Activated CD8-positive, alpha-beta T cell treated with anti-CD3 and anti-CD28 coated beads, Interleukin-2, amount 10 ng/mL, durations not matched to agents 7 days and 5 days (primary cell): Measurements from ENCODE around the gene CALHM1. TPM values are rescaled to one million over a fixed set of nuclear protein-coding genes. Genes with fewer than 3 reads are reported as not detected.
A peak's percentile ranks its signal among the peaks of the same experiment; 100 is the strongest.

ENCODE experiments used
- ATAC-seq: fragments of 150-1000 bp; cut with Tn5 transposase; one replicate; pipeline ENCODE4 v1.10.0; 2021; ENCODE audit warnings: moderate library complexity
- CTCF ChIA-PET: fragments of 350-600 bp; sonication (Branson Sonifier 250); formaldehyde crosslinking; loops from one replicate; lab custom pipeline; 2021; ENCODE audit warnings: antibody characterized with exemption; lab: Charles Lee
- POLR2A ChIA-PET: fragments of 350-600 bp; sonication (Branson Sonifier 250); formaldehyde crosslinking; loops from one replicate; lab custom pipeline; 2021; ENCODE audit warnings: antibody characterized with exemption; lab: Charles Lee
- DNase-seq: peaks from one replicate; pipeline ENCODE4 v3.0.0-alpha.2; 2020
- H3K27ac Mint-ChIP-seq: one replicate; pipeline ENCODE4 v1.8.0; 2021; ENCODE audit warnings: mild to moderate bottlenecking, mixed read lengths
- H3K27me3 Mint-ChIP-seq: one replicate; pipeline ENCODE4 v1.8.0; 2021; ENCODE audit warnings: low read depth, mixed read lengths
- H3K36me3 Mint-ChIP-seq: one replicate; pipeline ENCODE4 v1.8.0; 2021; ENCODE audit warnings: low read depth, mixed read lengths
- H3K4me1 Mint-ChIP-seq: one replicate; pipeline ENCODE4 v1.8.0; 2021; ENCODE audit warnings: low read depth, mixed read lengths
- H3K4me3 Mint-ChIP-seq: one replicate; pipeline ENCODE4 v1.8.0; 2021; ENCODE audit warnings: mild to moderate bottlenecking, mixed read lengths
- H3K9me3 Mint-ChIP-seq: one replicate; pipeline ENCODE4 v1.8.0; 2022; ENCODE audit warnings: mixed read lengths; ENCODE audit not compliant: insufficient read depth
- total RNA-seq, 2 experiments: library from RNA; stranded (reverse); gene quantifications; one replicate each; pipeline ENCODE4 v1.2.3, GENCODE V29; 2021

The CALHM1 gene
- total RNA-seq, 2 experiments from 2014 or later, result 1.8 TPM

- POLR2A ChIA-PET, result interaction anchor here (2.0 kb wide), 1 partner anchor 30 kb away, joined by 8 read pairs; the partner anchor contains the start of gene CALHM2
- Mint-ChIP-seq H3K4me3 (no peak overlapping the region), H3K27ac (peak overlapping the region; percentile 30), H3K27me3 (peaks cover 3% of the 10 kb centered on the region), H3K36me3 (no peaks in the 10 kb centered on the region), H3K4me1 (peaks cover 34% of the 10 kb centered on the region), H3K9me3 (no peaks in the 10 kb centered on the region)
- peak; percentile 89 for ATAC-seq
- CTCF ChIA-PET, result interaction anchor here (1.0 to 5.3 kb wide), 7 partner anchors 10 to 94 kb away, joined by 3 to 148 read pairs (median 11); partner anchors contain the start of gene CALHM2
- DNase-seq, result peak; percentile 75
Measured at GRCh38 chr10:103481974-103482531, 23.4 kb upstream of the CALHM1 start.

- H3K36me3 Mint-ChIP-seq, result no peaks in the 10 kb centered on the region
- H3K27ac Mint-ChIP-seq, result peak overlapping the region; percentile 15
- no peaks in the 10 kb centered on the region for H3K9me3 Mint-ChIP-seq
- H3K27me3 Mint-ChIP-seq, result no peaks in the 10 kb centered on the region
- no peak overlapping the region for H3K4me3 Mint-ChIP-seq
- POLR2A ChIA-PET, result interaction anchor here (2.0 kb wide), 1 partner anchor 28 kb away, joined by 8 read pairs; the partner anchor contains the start of gene CALHM2
- ATAC-seq (no peak), DNase-seq (no peak)
- peaks cover 46% of the 10 kb centered on the region for H3K4me1 Mint-ChIP-seq
- CTCF ChIA-PET, result interaction anchor here (0.8 to 2.3 kb wide), 12 partner anchors 8 to 146 kb away, joined by 3 to 34 read pairs (median 3); partner anchors contain the start of genes CALHM1 and CALHM2
Measured at GRCh38 chr10:103480521-103480920, 21.8 kb upstream of the CALHM1 start.

DNA sequence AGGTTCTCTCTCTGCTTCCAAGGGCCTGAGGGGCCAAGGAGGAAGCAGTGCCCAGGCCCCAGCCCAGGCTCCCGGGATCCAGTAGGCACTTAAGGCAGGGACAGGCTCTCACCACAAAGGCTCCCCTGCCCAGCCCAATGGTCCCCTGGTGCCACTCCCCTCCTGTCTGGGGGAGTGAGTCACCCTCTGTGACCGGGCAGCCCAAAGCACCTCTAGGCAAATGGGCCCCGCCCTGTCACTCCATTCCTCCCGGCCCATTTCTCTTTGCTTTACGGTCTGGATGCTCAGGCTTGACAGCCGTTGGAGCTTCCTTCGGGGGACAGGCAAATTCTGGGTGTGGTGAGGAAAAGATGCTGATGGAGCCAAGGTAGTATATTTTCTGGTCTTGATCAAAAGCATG lies 20.4 kb upstream of the CALHM1 start, which contains the start of gene CALHM3:
TSS of gene CALHM3 (minus strand) at position 106 of the 400 bp plus-strand sequence. CDS start 208 bp downstream, outside the sequence.
- ATAC-seq (no peak), DNase-seq (no peak)
- no peaks in the 10 kb centered on the region for H3K27me3 Mint-ChIP-seq
- H3K9me3 Mint-ChIP-seq, result no peaks in the 10 kb centered on the region
- POLR2A ChIA-PET, result no interaction called here
- peak within 1 kb of the TSS; percentile 48 for H3K27ac Mint-ChIP-seq
- no peaks in the 10 kb centered on the region for H3K36me3 Mint-ChIP-seq
- CTCF ChIA-PET, result no interaction called here
- H3K4me3 Mint-ChIP-seq, result no peak within 1 kb of the TSS
- H3K4me1 Mint-ChIP-seq, result peaks cover 55% of the 10 kb centered on the region

DNA sequence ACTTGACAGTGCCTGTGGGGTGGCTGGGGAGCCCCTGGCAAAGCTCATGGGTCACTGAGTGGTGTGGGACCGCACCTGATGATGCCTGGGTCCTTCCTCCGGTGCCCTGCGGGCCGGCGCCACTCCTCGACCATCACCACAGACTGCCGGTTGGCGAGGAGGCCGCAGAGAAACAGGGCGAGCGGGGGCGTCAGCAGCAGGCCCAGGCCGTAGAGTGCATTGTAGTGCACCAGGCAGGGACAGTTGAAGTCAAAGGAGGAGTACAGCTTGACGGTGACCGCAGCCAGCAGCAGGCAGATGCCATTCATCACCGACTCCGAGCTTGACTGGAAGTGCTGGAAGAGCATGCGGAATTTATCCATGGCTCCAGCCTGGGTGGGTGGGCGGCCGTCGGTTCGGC lies 20.0 kb upstream of the CALHM1 start:
- Mint-ChIP-seq H3K36me3 (no peaks in the 10 kb centered on the region), H3K9me3 (no peaks in the 10 kb centered on the region), H3K4me3 (no peak overlapping the region), H3K27me3 (no peaks in the 10 kb centered on the region), H3K27ac (no peak overlapping the region), H3K4me1 (peaks cover 58% of the 10 kb centered on the region)
- DNase-seq, result no peak
- CTCF ChIA-PET, result interaction anchor here (4.5 to 5.4 kb wide), 2 partner anchors 27 to 61 kb away, joined by 51 to 54 read pairs; partner anchors contain the start of gene CALHM2
- POLR2A ChIA-PET, result no interaction called here
- ATAC-seq, result no peak

DNA sequence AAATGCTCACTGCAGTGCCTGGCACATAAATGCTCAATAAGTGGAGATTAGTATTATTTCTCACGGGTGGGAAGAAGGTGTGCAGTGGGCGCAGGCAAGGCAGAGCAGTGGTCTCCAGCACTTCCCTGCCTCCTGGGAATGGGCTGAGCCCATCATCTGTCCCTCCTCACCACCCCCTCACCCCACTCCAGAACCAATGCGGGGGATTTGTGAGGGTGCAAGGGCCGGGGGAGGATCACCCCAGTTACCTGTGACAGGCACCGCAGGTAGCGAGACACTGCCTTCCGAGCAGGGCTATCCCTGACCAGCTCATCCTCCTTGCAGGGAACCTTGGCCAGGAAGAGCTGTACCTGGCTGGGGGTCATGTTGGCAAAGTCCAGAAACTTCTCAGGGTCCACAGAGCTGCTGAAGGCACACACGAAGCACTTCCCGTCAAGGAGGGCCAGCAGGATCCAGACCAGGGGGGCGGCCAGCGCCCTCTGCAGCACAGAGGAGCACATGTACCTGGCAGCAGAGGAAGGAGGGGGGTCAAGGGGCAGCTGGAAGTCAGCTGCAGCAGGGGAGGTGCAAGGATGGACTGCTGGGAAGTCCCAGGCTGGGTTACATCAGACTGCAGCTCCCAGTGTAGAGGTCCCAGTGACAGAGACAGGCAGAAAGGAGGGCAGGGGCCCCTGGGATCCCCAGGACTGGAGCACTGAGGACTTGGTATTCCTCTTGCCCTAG lies 17.5 kb upstream of the CALHM1 start:
- Mint-ChIP-seq H3K4me3 (no peak overlapping the region), H3K9me3 (no peaks in the 10 kb centered on the region), H3K4me1 (peaks cover 70% of the 10 kb centered on the region), H3K27me3 (no peaks in the 10 kb centered on the region), H3K36me3 (no peaks in the 10 kb centered on the region), H3K27ac (peak overlapping the region; percentile 74)
- DNase-seq (peak; percentile 54), ATAC-seq (peak; percentile 34)
- ChIA-PET POLR2A (interaction anchor here (0.8 to 4.2 kb wide), 2 partner anchors 26 to 34 kb away, joined by 3 to 19 read pairs; no protein-coding TSS in a partner anchor), CTCF (interaction anchor here (0.8 to 5.4 kb wide), 16 partner anchors 10 to 80 kb away, joined by 3 to 54 read pairs (median 5); partner anchors contain the start of genes ATP5MK, CALHM1, CALHM2 and PDCD11)

DNA sequence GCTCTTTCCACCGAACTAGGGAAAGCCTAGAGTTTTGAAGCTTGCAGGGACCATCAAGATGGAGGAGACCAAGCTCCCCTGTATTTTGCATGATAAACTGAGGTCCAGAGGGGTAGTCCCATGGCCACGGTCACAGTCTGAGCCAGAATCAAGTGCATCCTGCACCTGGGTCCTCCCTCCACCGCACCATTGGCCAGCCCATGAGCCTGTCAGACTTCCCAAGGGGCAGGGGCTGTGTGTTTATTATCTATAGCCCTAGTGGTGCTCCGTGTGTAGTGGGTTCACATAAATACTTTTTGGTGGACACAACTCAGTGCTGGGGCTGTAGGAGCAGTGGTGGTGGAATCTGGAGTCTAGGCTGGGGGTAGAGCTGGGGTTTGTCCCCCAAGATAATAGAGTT lies 16.7 kb upstream of the CALHM1 start:
- Mint-ChIP-seq H3K4me3 (no peak overlapping the region), H3K36me3 (peaks cover 3% of the 10 kb centered on the region), H3K4me1 (peaks cover 72% of the 10 kb centered on the region), H3K27me3 (no peaks in the 10 kb centered on the region), H3K27ac (no peak overlapping the region), H3K9me3 (no peaks in the 10 kb centered on the region)
- ATAC-seq, result no peak
- no peak for DNase-seq
- CTCF ChIA-PET, result interaction anchor here (0.6 to 5.4 kb wide), 12 partner anchors 10 to 75 kb away, joined by 3 to 54 read pairs (median 7); partner anchors contain the start of genes CALHM1 and CALHM2
- POLR2A ChIA-PET, result interaction anchor here (4.2 kb wide), 1 partner anchor 25 kb away, joined by 19 read pairs; no protein-coding TSS in a partner anchor

GRCh38 chr10:103474077-103474476 lies 15.4 kb upstream of the CALHM1 start:
- Mint-ChIP-seq H3K27ac (peak overlapping the region; percentile 5), H3K9me3 (no peaks in the 10 kb centered on the region), H3K4me1 (peaks cover 77% of the 10 kb centered on the region), H3K36me3 (peaks cover 11% of the 10 kb centered on the region), H3K4me3 (no peak overlapping the region), H3K27me3 (no peaks in the 10 kb centered on the region)
- no peak for DNase-seq
- ChIA-PET CTCF (interaction anchor here (1.8 to 5.4 kb wide), 3 partner anchors 11 to 57 kb away, joined by 18 to 54 read pairs (median 51); partner anchors contain the start of gene CALHM2), POLR2A (interaction anchor here (4.2 kb wide), 1 partner anchor 24 kb away, joined by 19 read pairs; no protein-coding TSS in a partner anchor)
- ATAC-seq, result no peak

GRCh38 chr10:103473261-103473671 lies 14.6 kb upstream of the CALHM1 start:
- ATAC-seq, result no peak
- H3K27ac Mint-ChIP-seq, result peak overlapping the region; percentile 61
- POLR2A ChIA-PET, result interaction anchor here (4.6 kb wide), 1 partner anchor 21 kb away, joined by 43 read pairs; the partner anchor contains the start of gene CALHM2

DNA sequence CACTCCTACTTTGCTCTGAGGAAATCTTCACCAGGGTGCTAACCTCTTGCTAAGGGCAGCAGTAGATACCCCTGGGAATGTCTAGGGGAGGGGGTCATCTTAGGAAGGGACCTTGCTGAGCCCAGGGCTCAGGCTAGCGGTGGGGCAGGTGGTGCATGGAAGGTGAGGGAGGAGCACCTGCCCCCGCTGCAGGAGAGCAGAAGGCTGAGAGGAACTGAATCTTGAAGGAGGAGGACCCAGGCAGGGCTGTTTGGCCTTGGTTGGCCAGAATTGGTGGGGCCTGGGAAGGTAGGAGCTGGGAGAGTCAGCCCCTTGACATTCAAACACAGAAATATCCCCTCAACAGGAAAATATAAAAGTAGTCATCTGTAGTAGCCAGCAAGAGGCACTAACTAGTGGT lies 13.3 kb upstream of the CALHM1 start:
- ChIA-PET POLR2A (interaction anchor here (0.9 to 4.6 kb wide), 3 partner anchors 13 to 76 kb away, joined by 3 to 43 read pairs (median 8); partner anchors contain the start of genes ATP5MK, CALHM1, CALHM2 and PDCD11), CTCF (interaction anchor here (0.7 to 2.8 kb wide), 8 partner anchors 9 to 75 kb away, joined by 3 to 20 read pairs (median 9); partner anchors contain the start of genes ATP5MK, CALHM2 and PDCD11)
- peak overlapping the region; percentile 74 for H3K4me3 Mint-ChIP-seq
- peaks cover 88% of the 10 kb centered on the region for H3K4me1 Mint-ChIP-seq
- H3K36me3 Mint-ChIP-seq, result peaks cover 15% of the 10 kb centered on the region
- no peak for DNase-seq
- no peaks in the 10 kb centered on the region for H3K27me3 Mint-ChIP-seq
- peak overlapping the region; percentile 95 for H3K27ac Mint-ChIP-seq
- ATAC-seq, result no peak
- no peaks in the 10 kb centered on the region for H3K9me3 Mint-ChIP-seq

More at GRCh38 chr10:103473261-103473671, 14.6 kb upstream of the CALHM1 start:
- Mint-ChIP-seq H3K27me3 (no peaks in the 10 kb centered on the region), H3K4me3 (no peak overlapping the region), H3K4me1 (peaks cover 81% of the 10 kb centered on the region), H3K9me3 (no peaks in the 10 kb centered on the region), H3K36me3 (peaks cover 12% of the 10 kb centered on the region)
- no peak for DNase-seq
- CTCF ChIA-PET, result interaction anchor here (1.2 to 5.4 kb wide), 5 partner anchors 8 to 56 kb away, joined by 3 to 51 read pairs (median 13); partner anchors contain the start of gene CALHM2

DNA sequence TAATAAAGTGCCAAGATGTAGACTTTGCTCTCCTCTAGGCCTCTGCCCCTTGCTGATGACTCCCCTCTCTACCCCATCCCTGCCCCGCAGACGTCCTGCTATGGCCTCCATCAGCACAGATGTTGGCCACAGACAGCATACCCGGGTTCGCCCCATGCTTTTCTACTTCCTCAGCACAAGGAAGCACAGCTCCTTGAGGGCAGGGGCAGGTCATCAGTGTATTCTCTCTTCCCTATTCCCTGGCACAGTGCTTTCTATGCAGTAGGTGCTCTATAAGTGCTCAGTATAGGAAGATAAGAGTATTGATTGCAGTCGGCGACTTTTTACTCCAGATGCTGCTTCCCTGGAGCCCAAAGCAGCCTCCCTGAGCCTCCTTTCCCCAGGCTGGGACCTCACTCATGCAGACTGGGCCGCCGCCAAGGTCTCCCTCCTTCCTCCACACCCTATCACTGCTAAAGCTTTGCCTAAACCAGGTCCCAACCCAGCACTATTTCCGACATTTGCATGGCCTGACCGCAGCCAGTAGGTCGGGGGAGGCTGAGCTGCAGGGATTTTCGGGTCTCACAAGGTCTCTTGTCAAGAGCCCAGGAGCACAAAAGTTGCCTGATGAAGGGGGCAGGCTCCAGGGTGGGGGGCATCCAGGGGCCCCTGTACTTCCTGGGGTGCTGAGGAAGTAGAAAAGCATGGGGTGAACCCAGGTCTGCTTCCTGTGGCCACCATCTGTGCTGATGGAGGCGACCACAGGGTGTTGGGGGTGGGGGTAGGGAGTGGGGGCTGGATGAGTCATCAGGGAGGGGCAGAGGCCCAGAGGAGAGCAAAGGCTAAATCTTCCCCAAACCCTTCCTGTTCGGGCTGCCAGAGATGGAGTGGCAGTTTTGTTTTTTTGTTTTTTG lies 12.3 kb upstream of the CALHM1 start:
- peak; percentile 96 for DNase-seq
- H3K9me3 Mint-ChIP-seq, result no peaks in the 10 kb centered on the region
- H3K4me1 Mint-ChIP-seq, result peaks cover 84% of the 10 kb centered on the region
- ChIA-PET CTCF (interaction anchor here (1.6 to 2.8 kb wide), 5 partner anchors 10 to 54 kb away, joined by 7 to 20 read pairs (median 11); partner anchors contain the start of gene CALHM2), POLR2A (interaction anchor here (0.6 to 4.6 kb wide), 3 partner anchors 12 to 126 kb away, joined by 3 to 43 read pairs (median 8); partner anchors contain the start of genes CALHM1 and CALHM2)
- peak overlapping the region; percentile 74 for H3K4me3 Mint-ChIP-seq
- peak overlapping the region; percentile 95 for H3K27ac Mint-ChIP-seq
- H3K36me3 Mint-ChIP-seq, result peaks cover 15% of the 10 kb centered on the region
- H3K27me3 Mint-ChIP-seq, result no peaks in the 10 kb centered on the region
- peak; percentile 84 for ATAC-seq
